DOHH2 (cell line): ENCODE data around the gene RMDN2.

Experiments used
- H3F3A ChIP-seq: fragments of 200-600 bp; sonication (generic), shearing (Covaris generic); 2 replicates; pipeline ENCODE4 v1.6.0; 2016; ENCODE audit warnings: antibody characterized with exemption, mild to moderate bottlenecking; ENCODE audit not compliant: control insufficient read depth, insufficient read depth
- H3K27ac ChIP-seq: fragments of 200-600 bp; sonication (generic); 2 replicates; pipeline ENCODE4 v1.5.1; 2014; ENCODE audit warnings: low read depth, mild to moderate bottlenecking, low read length, moderate library complexity
- H3K27me3 ChIP-seq: fragments of 200-600 bp; sonication (generic); 2 replicates; pipeline ENCODE4 v1.6.1; 2014; ENCODE audit warnings: mild to moderate bottlenecking, low read length, mixed read lengths; ENCODE audit not compliant: control insufficient read depth
- H3K36me3 ChIP-seq: fragments of 200-600 bp; sonication (generic); 2 replicates; pipeline ENCODE4 v1.6.1; 2014; ENCODE audit warnings: mild to moderate bottlenecking, low read length, moderate library complexity, mixed read lengths; ENCODE audit not compliant: control insufficient read depth
- H3K4me1 ChIP-seq: fragments of 200-600 bp; sonication (generic); 2 replicates; pipeline ENCODE4 v1.6.1; 2014; ENCODE audit warnings: mild to moderate bottlenecking, low read length, mixed read lengths; ENCODE audit not compliant: control insufficient read depth
- H3K4me2 ChIP-seq: fragments of 200-600 bp; sonication (generic); 2 replicates; pipeline ENCODE4 v1.6.0; 2014; ENCODE audit warnings: mild to moderate bottlenecking, low read length, moderate library complexity
- H3K4me3 ChIP-seq: fragments of 200-600 bp; sonication (generic); 2 replicates; pipeline ENCODE4 v1.5.1; 2014; ENCODE audit warnings: mild to moderate bottlenecking, low read length, mixed read lengths
- H3K79me2 ChIP-seq: fragments of 200-600 bp; sonication (generic); 2 replicates; pipeline ENCODE4 v1.6.1; 2014; ENCODE audit warnings: mild to moderate bottlenecking, low read length, mixed read lengths; ENCODE audit not compliant: control insufficient read depth
- H3K9me2 ChIP-seq: fragments of 200-600 bp; sonication (generic); replicated peaks from 2 replicates; pipeline ENCODE4 v1.6.1; 2014; ENCODE audit warnings: mild to moderate bottlenecking, low read length, mixed read lengths; ENCODE audit not compliant: control insufficient read depth
- H3K9me3 ChIP-seq: fragments of 200-600 bp; sonication (generic); 2 replicates; pipeline ENCODE4 v1.6.1; 2014; ENCODE audit warnings: antibody characterized with exemption, low read length, mixed read lengths; ENCODE audit not compliant: control insufficient read depth, insufficient read depth
- H4K20me1 ChIP-seq: fragments of 200-600 bp; sonication (generic); 2 replicates; pipeline ENCODE4 v1.6.0; 2014; ENCODE audit warnings: low read depth, mild to moderate bottlenecking, antibody characterized with exemption, low read length, moderate library complexity; ENCODE audit not compliant: control insufficient read depth, insufficient read depth
- CTCF ChIP-seq: fragments of 200-600 bp; sonication (generic); IDR thresholded peaks from one replicate; pipeline ENCODE4 v1.5.1; 2014; ENCODE audit warnings: antibody characterized with exemption, mild to moderate bottlenecking, low read depth, low read length; ENCODE audit not compliant: poor library complexity, severe bottlenecking
- EZH2phosphoT487 ChIP-seq: fragments of 200-600 bp; sonication (generic); IDR thresholded peaks from 2 replicates; pipeline ENCODE4 v1.6.1; 2017; ENCODE audit warnings: borderline replicate concordance, mild to moderate bottlenecking, antibody characterized with exemption, low read length, moderate library complexity, mixed read lengths

Gene RMDN2

DNA sequence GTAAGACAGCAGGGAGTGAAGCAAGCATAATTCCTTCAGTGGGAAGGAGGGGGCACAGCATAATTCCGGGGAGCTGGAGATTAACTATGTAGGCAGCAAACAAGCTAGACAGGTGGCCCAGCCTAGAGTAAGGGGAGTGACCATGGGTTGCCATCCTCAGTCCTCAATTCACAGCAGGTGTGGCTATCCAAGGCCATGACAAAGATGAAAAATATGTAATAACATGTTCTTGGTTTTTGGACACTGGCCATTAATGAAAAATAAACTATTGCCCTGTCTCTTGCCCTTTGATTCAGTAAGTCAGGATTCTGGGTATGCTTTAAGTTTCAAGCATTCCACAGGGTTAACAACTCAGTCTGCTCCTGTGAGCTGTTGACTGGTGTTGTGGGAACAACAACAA lies 85.9 kb downstream of the RMDN2 start:
- Histone ChIP-seq H3K4me3 (no peak overlapping the region), H3F3A (no peaks in the 10 kb centered on the region), H3K36me3 (no peaks in the 10 kb centered on the region), H3K9me2 (no peaks in the 10 kb centered on the region), H3K4me2 (no peak overlapping the region), H3K9me3 (no peaks in the 10 kb centered on the region), H3K79me2 (no peaks in the 10 kb centered on the region), H3K27me3 (no peaks in the 10 kb centered on the region), H4K20me1 (no peaks in the 10 kb centered on the region), H3K27ac (no peak overlapping the region), H3K4me1 (no peaks in the 10 kb centered on the region)
- no peak for TF ChIP-seq CTCF
- no peak for TF ChIP-seq EZH2phosphoT487

GRCh38 chr2:38013158-38013752 lies 88.2 kb downstream of the RMDN2 start:
- H3K27me3 ChIP-seq = no peaks in the 10 kb centered on the region
- no peaks in the 10 kb centered on the region for H3K4me1 ChIP-seq
- no peaks in the 10 kb centered on the region for H3K79me2 ChIP-seq
- TF ChIP-seq EZH2phosphoT487 (no peak), CTCF (no peak)
- no peaks in the 10 kb centered on the region for H3F3A ChIP-seq
- H3K4me2 ChIP-seq = no peak overlapping the region
- no peak overlapping the region for H3K4me3 ChIP-seq
- H3K27ac ChIP-seq = no peak overlapping the region
- no peaks in the 10 kb centered on the region for H3K9me3 ChIP-seq
- no peaks in the 10 kb centered on the region for H3K36me3 ChIP-seq
- no peaks in the 10 kb centered on the region for H3K9me2 ChIP-seq
- H4K20me1 ChIP-seq = no peaks in the 10 kb centered on the region

DNA sequence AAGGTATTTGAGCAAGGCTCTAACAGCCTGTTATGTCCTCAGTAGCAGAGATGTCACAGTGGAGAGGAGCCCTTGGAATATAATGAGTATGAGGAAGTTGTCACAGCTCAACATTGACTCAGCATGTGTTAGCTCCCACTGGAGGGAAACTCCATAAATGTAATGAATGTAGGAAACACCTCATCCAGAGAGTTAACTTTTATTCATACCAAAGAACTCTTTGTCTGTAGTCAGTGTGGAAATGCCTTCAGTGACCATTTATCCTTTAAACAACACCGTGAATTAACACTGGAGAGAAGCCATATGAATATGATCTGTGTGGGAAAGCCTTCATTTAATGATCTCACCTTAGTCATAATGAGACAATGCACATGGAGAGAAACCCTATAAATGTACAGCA lies 91.1 kb downstream of the RMDN2 start:
- H3K27me3 ChIP-seq = no peaks in the 10 kb centered on the region
- no peak overlapping the region for H3K4me2 ChIP-seq
- H3K4me3 ChIP-seq = no peak overlapping the region
- H3K9me2 ChIP-seq = no peaks in the 10 kb centered on the region
- no peak overlapping the region for H3K27ac ChIP-seq
- no peak for TF ChIP-seq CTCF
- no peak for TF ChIP-seq EZH2phosphoT487
- no peaks in the 10 kb centered on the region for H3K79me2 ChIP-seq
- H3K4me1 ChIP-seq = no peaks in the 10 kb centered on the region
- H3K9me3 ChIP-seq = no peaks in the 10 kb centered on the region
- H4K20me1 ChIP-seq = no peaks in the 10 kb centered on the region
- no peaks in the 10 kb centered on the region for H3K36me3 ChIP-seq
- H3F3A ChIP-seq = no peaks in the 10 kb centered on the region
